Ishikawa (cell line): ENCODE results near the gene NAA25.

Source experiments
- CEBPB ChIP-seq: IDR thresholded peaks from 2 replicates; pipeline ENCODE4 v1.6.1; 2012
- CREB1 ChIP-seq: IDR thresholded peaks from 2 replicates; pipeline ENCODE4 v1.6.1; 2012; ENCODE audit warnings: low read depth
- EGR1 ChIP-seq: IDR thresholded peaks from 2 replicates; pipeline ENCODE4 v1.6.1; 2012
- EP300 ChIP-seq: IDR thresholded peaks from 2 replicates; pipeline ENCODE4 v1.6.1; 2012; ENCODE audit warnings: borderline replicate concordance
- FOXM1 ChIP-seq: IDR thresholded peaks from 2 replicates; pipeline ENCODE4 v1.6.1; 2012; ENCODE audit warnings: low read depth, borderline replicate concordance
- NFIC ChIP-seq: IDR thresholded peaks from 2 replicates; pipeline ENCODE4 v1.6.1; 2012
- RAD21 ChIP-seq: IDR thresholded peaks from 2 replicates; pipeline ENCODE4 v1.6.1; 2012; ENCODE audit warnings: low read depth
- TAF1 ChIP-seq: IDR thresholded peaks from 2 replicates; pipeline ENCODE4 v1.6.1; 2012; ENCODE audit warnings: low read depth, mild to moderate bottlenecking
- TCF12 ChIP-seq: IDR thresholded peaks from 2 replicates; pipeline ENCODE4 v1.6.1; 2012; ENCODE audit warnings: low read depth
- TEAD4 ChIP-seq: IDR thresholded peaks from 2 replicates; pipeline ENCODE4 v1.6.1; 2012
- YY1 ChIP-seq: IDR thresholded peaks from 2 replicates; pipeline ENCODE4 v1.6.1; 2012; ENCODE audit warnings: low read depth
- ZBTB7A ChIP-seq: IDR thresholded peaks from 2 replicates; pipeline ENCODE4 v1.6.1; 2012; ENCODE audit warnings: low read depth
- TF ChIP-seq, protein P1 (sequence below): IDR thresholded peaks from 2 replicates; pipeline ENCODE4 v1.6.1; 2012
- TF ChIP-seq, protein P2 (sequence below): IDR thresholded peaks from 2 replicates; pipeline ENCODE4 v1.6.1; 2012; ENCODE audit warnings: low read depth, mild to moderate bottlenecking
- TF ChIP-seq, protein P3 (sequence below): IDR thresholded peaks from 2 replicates; pipeline ENCODE4 v1.6.1; 2012

NAA25 gene

GRCh38 chr12:112091563-112091962 is 17.0 kb downstream of the NAA25 start:
- TF ChIP-seq CREB1 (no peak), NFIC (no peak), FOXM1 (no peak), TCF12 (no peak), CEBPB (no peak), YY1 (no peak), EP300 (no peak), ZBTB7A (no peak), EGR1 (no peak), RAD21 (no peak)
- TF ChIP-seq, protein P1, sequence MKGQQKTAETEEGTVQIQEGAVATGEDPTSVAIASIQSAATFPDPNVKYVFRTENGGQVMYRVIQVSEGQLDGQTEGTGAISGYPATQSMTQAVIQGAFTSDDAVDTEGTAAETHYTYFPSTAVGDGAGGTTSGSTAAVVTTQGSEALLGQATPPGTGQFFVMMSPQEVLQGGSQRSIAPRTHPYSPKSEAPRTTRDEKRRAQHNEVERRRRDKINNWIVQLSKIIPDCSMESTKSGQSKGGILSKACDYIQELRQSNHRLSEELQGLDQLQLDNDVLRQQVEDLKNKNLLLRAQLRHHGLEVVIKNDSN: no peak
- TF ChIP-seq, protein P2, sequence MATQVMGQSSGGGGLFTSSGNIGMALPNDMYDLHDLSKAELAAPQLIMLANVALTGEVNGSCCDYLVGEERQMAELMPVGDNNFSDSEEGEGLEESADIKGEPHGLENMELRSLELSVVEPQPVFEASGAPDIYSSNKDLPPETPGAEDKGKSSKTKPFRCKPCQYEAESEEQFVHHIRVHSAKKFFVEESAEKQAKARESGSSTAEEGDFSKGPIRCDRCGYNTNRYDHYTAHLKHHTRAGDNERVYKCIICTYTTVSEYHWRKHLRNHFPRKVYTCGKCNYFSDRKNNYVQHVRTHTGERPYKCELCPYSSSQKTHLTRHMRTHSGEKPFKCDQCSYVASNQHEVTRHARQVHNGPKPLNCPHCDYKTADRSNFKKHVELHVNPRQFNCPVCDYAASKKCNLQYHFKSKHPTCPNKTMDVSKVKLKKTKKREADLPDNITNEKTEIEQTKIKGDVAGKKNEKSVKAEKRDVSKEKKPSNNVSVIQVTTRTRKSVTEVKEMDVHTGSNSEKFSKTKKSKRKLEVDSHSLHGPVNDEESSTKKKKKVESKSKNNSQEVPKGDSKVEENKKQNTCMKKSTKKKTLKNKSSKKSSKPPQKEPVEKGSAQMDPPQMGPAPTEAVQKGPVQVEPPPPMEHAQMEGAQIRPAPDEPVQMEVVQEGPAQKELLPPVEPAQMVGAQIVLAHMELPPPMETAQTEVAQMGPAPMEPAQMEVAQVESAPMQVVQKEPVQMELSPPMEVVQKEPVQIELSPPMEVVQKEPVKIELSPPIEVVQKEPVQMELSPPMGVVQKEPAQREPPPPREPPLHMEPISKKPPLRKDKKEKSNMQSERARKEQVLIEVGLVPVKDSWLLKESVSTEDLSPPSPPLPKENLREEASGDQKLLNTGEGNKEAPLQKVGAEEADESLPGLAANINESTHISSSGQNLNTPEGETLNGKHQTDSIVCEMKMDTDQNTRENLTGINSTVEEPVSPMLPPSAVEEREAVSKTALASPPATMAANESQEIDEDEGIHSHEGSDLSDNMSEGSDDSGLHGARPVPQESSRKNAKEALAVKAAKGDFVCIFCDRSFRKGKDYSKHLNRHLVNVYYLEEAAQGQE: no peak

DNA sequence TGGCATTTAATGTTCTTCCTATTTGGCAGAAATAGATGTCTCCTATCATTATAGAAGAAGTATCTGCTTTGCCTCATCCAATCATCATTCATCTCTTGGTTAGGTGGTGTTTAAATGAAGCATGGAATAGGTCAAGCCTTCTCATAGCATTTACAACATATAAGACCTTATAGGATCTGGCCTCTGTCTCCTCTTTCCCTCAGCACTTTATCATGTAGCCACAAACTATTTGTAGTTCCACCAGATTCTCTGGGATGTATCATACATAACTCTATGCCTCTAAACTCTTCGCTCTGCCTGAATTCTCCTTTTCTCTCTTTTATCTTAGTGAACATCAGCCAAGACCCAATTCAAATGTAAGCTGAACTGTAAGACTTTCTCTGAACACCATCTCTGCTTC is 20.7 kb downstream of the NAA25 start:
- TF ChIP-seq CREB1 (no peak), CEBPB (no peak), RAD21 (no peak), TCF12 (no peak), NFIC (no peak), EP300 (no peak), ZBTB7A (no peak), EGR1 (no peak), TEAD4 (no peak), TAF1 (no peak), FOXM1 (no peak), YY1 (no peak)
- TF ChIP-seq, protein P2: no peak
- TF ChIP-seq, protein P1: no peak
- TF ChIP-seq, protein P3, sequence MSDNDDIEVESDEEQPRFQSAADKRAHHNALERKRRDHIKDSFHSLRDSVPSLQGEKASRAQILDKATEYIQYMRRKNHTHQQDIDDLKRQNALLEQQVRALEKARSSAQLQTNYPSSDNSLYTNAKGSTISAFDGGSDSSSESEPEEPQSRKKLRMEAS: no peak

DNA sequence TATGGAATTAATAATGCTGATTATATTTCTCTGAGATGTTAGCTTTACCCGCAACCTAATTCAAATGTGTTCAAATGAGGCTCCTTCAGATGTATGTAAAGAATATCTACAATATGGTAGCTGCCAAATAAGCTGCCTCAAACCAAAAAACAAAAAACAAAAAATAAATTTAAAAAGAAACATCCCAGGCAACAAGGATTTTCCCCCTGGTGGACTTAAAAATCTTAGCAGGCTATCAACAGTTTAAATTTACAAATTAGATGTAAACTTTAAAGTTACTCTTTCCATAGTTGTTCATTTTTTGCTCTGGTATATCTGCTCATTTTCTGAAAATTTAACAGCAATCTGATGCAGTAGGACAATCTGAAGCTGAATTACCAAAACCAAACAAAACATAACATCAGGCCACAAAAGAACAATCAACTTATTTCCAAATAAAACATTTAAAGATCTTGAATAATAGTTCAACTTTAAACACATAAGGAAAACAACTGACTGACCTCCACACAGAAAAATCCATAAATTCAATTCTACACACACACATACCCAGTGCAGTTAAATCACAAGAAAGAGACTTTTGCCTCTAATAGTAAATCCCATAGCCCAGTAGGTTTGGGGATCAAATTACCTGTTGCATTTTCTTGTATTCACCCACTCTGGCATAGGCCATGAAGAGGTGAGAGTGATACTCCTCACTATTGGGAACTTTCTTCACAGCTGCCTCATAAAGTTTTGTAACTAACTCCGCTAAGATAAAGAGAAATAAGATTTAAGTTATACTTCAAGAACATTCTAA is 21.3 kb downstream of the NAA25 start:
- TF ChIP-seq YY1: no peak
- no peak for TF ChIP-seq FOXM1
- TF ChIP-seq, protein P3: no peak
- TF ChIP-seq, protein P2: no peak
- TF ChIP-seq RAD21: no peak
- TF ChIP-seq CREB1: no peak
- no peak for TF ChIP-seq EP300
- TF ChIP-seq NFIC: no peak
- no peak for TF ChIP-seq CEBPB
- TF ChIP-seq TCF12: no peak
- no peak for TF ChIP-seq TEAD4
- TF ChIP-seq, protein P1: no peak
- TF ChIP-seq TAF1: no peak
- no peak for TF ChIP-seq ZBTB7A
- TF ChIP-seq EGR1: no peak

GRCh38 chr12:112066566-112066965 is 42.0 kb downstream of the NAA25 start:
- TF ChIP-seq, protein P3: no peak
